Loucy (cell line): Measurements from ENCODE around the gene ANO2.

Experiments
- CTCF ChIP-seq: fragments of 200-600 bp; sonication (generic); conservative IDR thresholded peaks from 2 replicates; pipeline ENCODE4 v1.5.1; 2014; ENCODE audit warnings: mild to moderate bottlenecking, antibody characterized with exemption, low read length
- EZH2phosphoT487 ChIP-seq: fragments of 200-600 bp; IDR thresholded peaks from 2 replicates; pipeline ENCODE4 v1.6.1; 2018; ENCODE audit warnings: antibody characterized with exemption, mild to moderate bottlenecking, moderate library complexity, borderline replicate concordance

GRCh38 chr12:5778821-5779220 lies 166.2 kb downstream of the ANO2 start:
- TF ChIP-seq CTCF: no peak
- TF ChIP-seq EZH2phosphoT487: no peak
